HepG2 (cell line): Measurements from ENCODE around the gene GJB1. TPM values are rescaled to one million over a fixed set of nuclear protein-coding genes. Genes with fewer than 3 reads are reported as not detected.

Source experiments
- BHLHE40 ChIP-seq: IDR thresholded peaks from 2 replicates; pipeline ENCODE4 v1.6.1; 2011; ENCODE audit warnings: low read length, improper control_type of control experiment
- BRCA1 ChIP-seq: sonication (generic); formaldehyde crosslinking; IDR thresholded peaks from 2 replicates; pipeline ENCODE4 v1.4.0; 2020; ENCODE audit warnings: missing genetic modification reagents
- CENPX ChIP-seq: sonication (generic); formaldehyde crosslinking; IDR thresholded peaks from 2 replicates; pipeline ENCODE4 v1.9.0; 2021; ENCODE audit warnings: mild to moderate bottlenecking, missing genetic modification reagents, moderate library complexity
- FOXM1 ChIP-seq: sonication (generic); formaldehyde crosslinking; IDR thresholded peaks from 2 replicates; pipeline ENCODE4 v1.5.0; 2020; ENCODE audit warnings: missing genetic modification reagents
- HNRNPK ChIP-seq: fragments of 200-400 bp; formaldehyde crosslinking; IDR thresholded peaks from 2 replicates; pipeline ENCODE4 v1.6.1; 2018; ENCODE audit warnings: low read length, low read depth, moderate library complexity, mild to moderate bottlenecking; ENCODE audit not compliant: poor library complexity, severe bottlenecking
- KDM1A ChIP-seq: IDR thresholded peaks from 2 replicates; pipeline ENCODE4 v1.6.1; 2016; ENCODE audit warnings: missing compliant biosample characterization
- NFE2 ChIP-seq: sonication (generic); formaldehyde crosslinking; IDR thresholded peaks from 2 replicates; pipeline ENCODE4 v1.4.0; 2020; ENCODE audit warnings: missing genetic modification reagents
- ZBTB8A ChIP-seq: sonication (generic); formaldehyde crosslinking; IDR thresholded peaks from 2 replicates; pipeline ENCODE4 v1.4.0; 2020; ENCODE audit warnings: mild to moderate bottlenecking, low read depth, missing genetic modification reagents, borderline replicate concordance
- ZFP37 ChIP-seq: sonication (generic); formaldehyde crosslinking; IDR thresholded peaks from 2 replicates; pipeline ENCODE4 v1.4.0; 2020; ENCODE audit warnings: missing genetic modification reagents, borderline replicate concordance
- ZFP90 ChIP-seq: sonication (generic); formaldehyde crosslinking; IDR thresholded peaks from 2 replicates; pipeline ENCODE4 v1.8.0; 2022; ENCODE audit warnings: missing genetic modification reagents, mild to moderate bottlenecking, inconsistent platforms, borderline replicate concordance
- ZNF7 ChIP-seq: IDR thresholded peaks from 2 replicates; pipeline ENCODE4 v1.6.1; 2016; ENCODE audit warnings: missing biosample characterization, missing genetic modification reagents
- ZNF720 ChIP-seq: sonication (generic); formaldehyde crosslinking; IDR thresholded peaks from 2 replicates; pipeline ENCODE4 v1.4.0; 2020; ENCODE audit warnings: missing genetic modification reagents
- ZNF749 ChIP-seq: sonication (generic); formaldehyde crosslinking; IDR thresholded peaks from 2 replicates; pipeline ENCODE4 v1.8.0; 2022; ENCODE audit warnings: mild to moderate bottlenecking, missing genetic modification reagents, moderate library complexity, borderline replicate concordance
- polyA plus RNA-seq, 8 experiments: library from polyadenylated mRNA; depleted of rRNA in 3 of 8; stranded (reverse) in 7 of 8; unstranded in 1 of 8; fragments of >200 nt; fragmentation: Illumina TruSeq in 4 of 8; extraction: Trizol in 4 of 8; gene quantifications; 2 replicates each; pipeline versions ENCODE4 v1.2.1 to v1.2.3, GENCODE V29; 2011 to 2016; ENCODE audit warnings: low read depth in 4 of 8, missing spikeins in 1 of 8, mixed read lengths in 1 of 8; ENCODE audit not compliant: insufficient read depth in 1 of 8
- total RNA-seq, 5 experiments: library from RNA; depleted of rRNA; stranded (reverse); fragments of >200 nt; fragmentation: Illumina TruSeq; extraction: Trizol; gene quantifications; 2 replicates each; pipeline ENCODE4 v1.2.3, GENCODE V29; 2016; ENCODE audit warnings: low read depth in 1 of 5
- TF ChIP-seq, protein P1 (sequence below): sonication (generic); formaldehyde crosslinking; IDR thresholded peaks from 2 replicates; pipeline ENCODE4 v1.4.0; 2020; ENCODE audit warnings: mild to moderate bottlenecking, missing genetic modification reagents
- TF ChIP-seq, protein P2 (sequence below): IDR thresholded peaks from 2 replicates; pipeline ENCODE4 v1.6.1; 2016
- TF ChIP-seq, protein P3 (sequence below): sonication (generic); formaldehyde crosslinking; IDR thresholded peaks from 2 replicates; pipeline ENCODE4 v1.4.0; 2020; ENCODE audit warnings: missing genetic modification reagents
- TF ChIP-seq, protein P4 (sequence below): sonication (generic); formaldehyde crosslinking; IDR thresholded peaks from 2 replicates; pipeline ENCODE4 v1.4.0; 2020; ENCODE audit warnings: missing genetic modification reagents
- TF ChIP-seq, protein P5 (sequence below): IDR thresholded peaks from 2 replicates; pipeline ENCODE4 v1.6.1; 2016
- TF ChIP-seq, protein P6 (sequence below): sonication (generic); formaldehyde crosslinking; IDR thresholded peaks from 2 replicates; pipeline ENCODE4 v1.4.0; 2020; ENCODE audit warnings: mild to moderate bottlenecking, missing genetic modification reagents
- TF ChIP-seq, protein P7 (sequence below): sonication (generic); formaldehyde crosslinking; IDR thresholded peaks from 2 replicates; pipeline ENCODE4 v1.5.1; 2020; ENCODE audit warnings: missing genetic modification reagents, mild to moderate bottlenecking, borderline replicate concordance

Gene GJB1
- total and polyA plus RNA-seq, 2 of the 13 experiments (the other 11 are each of a cell fraction or from before 2014, with no cell fraction given): 111 to 161 TPM

DNA sequence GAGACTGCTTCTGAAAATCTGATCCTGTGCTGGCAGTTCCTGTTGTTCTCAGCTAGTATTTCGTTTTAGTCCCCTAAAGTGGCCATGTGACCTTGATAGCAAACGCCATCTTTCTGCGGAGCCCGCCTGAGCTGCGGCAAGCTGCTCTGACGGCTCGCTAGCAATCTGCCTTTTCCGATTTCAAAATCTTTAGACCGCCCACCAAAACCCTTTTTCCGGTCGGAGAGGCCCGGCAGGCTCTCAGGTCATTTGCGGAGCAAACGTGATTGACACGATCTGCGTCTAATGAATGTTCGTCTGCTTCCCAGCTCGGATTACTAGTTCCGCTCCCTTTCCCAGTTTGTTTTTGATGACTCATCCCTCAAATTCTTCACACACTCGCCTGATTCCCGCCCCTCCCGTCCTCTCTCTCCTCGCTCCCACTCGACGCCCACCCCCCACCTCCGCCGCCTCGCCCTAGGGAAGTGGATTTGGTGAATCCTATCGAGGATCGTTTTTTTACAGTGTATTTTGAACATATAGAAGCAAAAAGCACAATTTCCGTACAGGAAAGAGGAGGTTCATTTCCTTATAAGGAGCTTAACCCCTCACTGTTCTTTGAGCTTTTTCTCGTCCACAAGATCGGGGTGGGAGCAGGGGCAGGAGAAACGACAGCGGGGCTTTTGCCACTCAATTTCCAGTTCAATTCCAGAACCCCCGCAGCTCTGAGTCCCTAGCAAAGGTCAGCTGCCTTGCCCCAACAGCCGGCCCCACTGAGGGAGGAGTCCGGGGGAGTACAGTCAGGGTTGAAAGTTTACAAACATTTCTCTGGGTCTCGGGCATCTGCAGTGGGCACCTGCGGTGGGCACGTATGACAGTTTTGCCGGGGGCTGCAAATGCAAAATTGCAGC is 40.9 kb upstream of the GJB1 start (continued):
- TF ChIP-seq, protein P1, sequence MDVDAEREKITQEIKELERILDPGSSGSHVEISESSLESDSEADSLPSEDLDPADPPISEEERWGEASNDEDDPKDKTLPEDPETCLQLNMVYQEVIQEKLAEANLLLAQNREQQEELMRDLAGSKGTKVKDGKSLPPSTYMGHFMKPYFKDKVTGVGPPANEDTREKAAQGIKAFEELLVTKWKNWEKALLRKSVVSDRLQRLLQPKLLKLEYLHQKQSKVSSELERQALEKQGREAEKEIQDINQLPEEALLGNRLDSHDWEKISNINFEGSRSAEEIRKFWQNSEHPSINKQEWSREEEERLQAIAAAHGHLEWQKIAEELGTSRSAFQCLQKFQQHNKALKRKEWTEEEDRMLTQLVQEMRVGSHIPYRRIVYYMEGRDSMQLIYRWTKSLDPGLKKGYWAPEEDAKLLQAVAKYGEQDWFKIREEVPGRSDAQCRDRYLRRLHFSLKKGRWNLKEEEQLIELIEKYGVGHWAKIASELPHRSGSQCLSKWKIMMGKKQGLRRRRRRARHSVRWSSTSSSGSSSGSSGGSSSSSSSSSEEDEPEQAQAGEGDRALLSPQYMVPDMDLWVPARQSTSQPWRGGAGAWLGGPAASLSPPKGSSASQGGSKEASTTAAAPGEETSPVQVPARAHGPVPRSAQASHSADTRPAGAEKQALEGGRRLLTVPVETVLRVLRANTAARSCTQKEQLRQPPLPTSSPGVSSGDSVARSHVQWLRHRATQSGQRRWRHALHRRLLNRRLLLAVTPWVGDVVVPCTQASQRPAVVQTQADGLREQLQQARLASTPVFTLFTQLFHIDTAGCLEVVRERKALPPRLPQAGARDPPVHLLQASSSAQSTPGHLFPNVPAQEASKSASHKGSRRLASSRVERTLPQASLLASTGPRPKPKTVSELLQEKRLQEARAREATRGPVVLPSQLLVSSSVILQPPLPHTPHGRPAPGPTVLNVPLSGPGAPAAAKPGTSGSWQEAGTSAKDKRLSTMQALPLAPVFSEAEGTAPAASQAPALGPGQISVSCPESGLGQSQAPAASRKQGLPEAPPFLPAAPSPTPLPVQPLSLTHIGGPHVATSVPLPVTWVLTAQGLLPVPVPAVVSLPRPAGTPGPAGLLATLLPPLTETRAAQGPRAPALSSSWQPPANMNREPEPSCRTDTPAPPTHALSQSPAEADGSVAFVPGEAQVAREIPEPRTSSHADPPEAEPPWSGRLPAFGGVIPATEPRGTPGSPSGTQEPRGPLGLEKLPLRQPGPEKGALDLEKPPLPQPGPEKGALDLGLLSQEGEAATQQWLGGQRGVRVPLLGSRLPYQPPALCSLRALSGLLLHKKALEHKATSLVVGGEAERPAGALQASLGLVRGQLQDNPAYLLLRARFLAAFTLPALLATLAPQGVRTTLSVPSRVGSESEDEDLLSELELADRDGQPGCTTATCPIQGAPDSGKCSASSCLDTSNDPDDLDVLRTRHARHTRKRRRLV (CRISPR knock-in tag): no peak
- TF ChIP-seq ZFP37 (CRISPR knock-in tag) (no peak), ZNF749 (CRISPR knock-in tag) (no peak), ZBTB8A (no peak), HNRNPK (no peak), NFE2 (CRISPR knock-in tag) (no peak), ZNF7 (CRISPR knock-in tag) (no peak), BHLHE40 (no peak), ZNF720 (no peak), ZFP90 (CRISPR knock-in tag) (no peak), BRCA1 (CRISPR knock-in tag) (no peak), FOXM1 (CRISPR knock-in tag) (no peak), CENPX (CRISPR knock-in tag) (no peak), KDM1A (CRISPR knock-in tag) (no peak)
- TF ChIP-seq, protein P2, sequence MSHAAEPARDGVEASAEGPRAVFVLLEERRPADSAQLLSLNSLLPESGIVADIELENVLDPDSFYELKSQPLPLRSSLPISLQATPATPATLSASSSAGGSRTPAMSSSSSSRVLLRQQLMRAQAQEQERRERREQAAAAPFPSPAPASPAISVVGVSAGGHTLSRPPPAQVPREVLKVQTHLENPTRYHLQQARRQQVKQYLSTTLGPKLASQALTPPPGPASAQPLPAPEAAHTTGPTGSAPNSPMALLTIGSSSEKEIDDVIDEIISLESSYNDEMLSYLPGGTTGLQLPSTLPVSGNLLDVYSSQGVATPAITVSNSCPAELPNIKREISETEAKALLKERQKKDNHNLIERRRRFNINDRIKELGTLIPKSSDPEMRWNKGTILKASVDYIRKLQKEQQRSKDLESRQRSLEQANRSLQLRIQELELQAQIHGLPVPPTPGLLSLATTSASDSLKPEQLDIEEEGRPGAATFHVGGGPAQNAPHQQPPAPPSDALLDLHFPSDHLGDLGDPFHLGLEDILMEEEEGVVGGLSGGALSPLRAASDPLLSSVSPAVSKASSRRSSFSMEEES (CRISPR knock-in tag): no peak; the same call in 1 of the 2 replicates
- TF ChIP-seq, protein P3, sequence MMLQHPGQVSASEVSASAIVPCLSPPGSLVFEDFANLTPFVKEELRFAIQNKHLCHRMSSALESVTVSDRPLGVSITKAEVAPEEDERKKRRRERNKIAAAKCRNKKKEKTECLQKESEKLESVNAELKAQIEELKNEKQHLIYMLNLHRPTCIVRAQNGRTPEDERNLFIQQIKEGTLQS (CRISPR knock-in tag): peak; percentile 90
- TF ChIP-seq, protein P4, sequence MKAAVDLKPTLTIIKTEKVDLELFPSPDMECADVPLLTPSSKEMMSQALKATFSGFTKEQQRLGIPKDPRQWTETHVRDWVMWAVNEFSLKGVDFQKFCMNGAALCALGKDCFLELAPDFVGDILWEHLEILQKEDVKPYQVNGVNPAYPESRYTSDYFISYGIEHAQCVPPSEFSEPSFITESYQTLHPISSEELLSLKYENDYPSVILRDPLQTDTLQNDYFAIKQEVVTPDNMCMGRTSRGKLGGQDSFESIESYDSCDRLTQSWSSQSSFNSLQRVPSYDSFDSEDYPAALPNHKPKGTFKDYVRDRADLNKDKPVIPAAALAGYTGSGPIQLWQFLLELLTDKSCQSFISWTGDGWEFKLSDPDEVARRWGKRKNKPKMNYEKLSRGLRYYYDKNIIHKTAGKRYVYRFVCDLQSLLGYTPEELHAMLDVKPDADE (CRISPR knock-in tag): no peak
- TF ChIP-seq, protein P5, sequence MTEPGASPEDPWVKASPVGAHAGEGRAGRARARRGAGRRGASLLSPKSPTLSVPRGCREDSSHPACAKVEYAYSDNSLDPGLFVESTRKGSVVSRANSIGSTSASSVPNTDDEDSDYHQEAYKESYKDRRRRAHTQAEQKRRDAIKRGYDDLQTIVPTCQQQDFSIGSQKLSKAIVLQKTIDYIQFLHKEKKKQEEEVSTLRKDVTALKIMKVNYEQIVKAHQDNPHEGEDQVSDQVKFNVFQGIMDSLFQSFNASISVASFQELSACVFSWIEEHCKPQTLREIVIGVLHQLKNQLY (CRISPR knock-in tag): no peak
- TF ChIP-seq, protein P6, sequence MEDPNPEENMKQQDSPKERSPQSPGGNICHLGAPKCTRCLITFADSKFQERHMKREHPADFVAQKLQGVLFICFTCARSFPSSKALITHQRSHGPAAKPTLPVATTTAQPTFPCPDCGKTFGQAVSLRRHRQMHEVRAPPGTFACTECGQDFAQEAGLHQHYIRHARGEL: no peak
- TF ChIP-seq, protein P7, sequence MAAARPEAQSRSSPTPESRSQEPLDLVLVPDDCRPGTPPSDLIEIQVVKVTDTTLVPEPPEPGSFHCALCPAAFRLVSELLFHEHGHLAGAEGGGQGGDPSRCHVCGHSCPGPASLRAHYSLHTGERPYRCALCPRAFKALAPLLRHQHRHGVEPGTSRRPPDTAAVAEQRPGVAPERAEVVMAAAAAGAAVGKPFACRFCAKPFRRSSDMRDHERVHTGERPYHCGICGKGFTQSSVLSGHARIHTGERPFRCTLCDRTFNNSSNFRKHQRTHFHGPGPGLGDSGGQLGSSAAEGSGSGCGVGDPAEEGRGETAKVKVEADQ: no peak
